Karpas-422 (cell line): Measurements from ENCODE around the gene LRRN1. TPM values are rescaled to one million over a fixed set of nuclear protein-coding genes. Genes with fewer than 3 reads are reported as not detected.

Experiments used
- DNase-seq: peaks from one replicate; pipeline ENCODE4 v3.0.0-alpha.2; 2015
- H2AFZ ChIP-seq: fragments of 200-600 bp; sonication (generic); 2 replicates; pipeline ENCODE4 v1.6.1; 2014; ENCODE audit warnings: antibody characterized with exemption, low read length, mixed read lengths
- H3K27ac ChIP-seq: fragments of 200-600 bp; sonication (generic); 2 replicates; pipeline ENCODE4 v1.5.1; 2014; ENCODE audit warnings: mild to moderate bottlenecking, low read length, moderate library complexity
- H3K27me3 ChIP-seq: fragments of 200-600 bp; sonication (generic); 2 replicates; pipeline ENCODE4 v1.6.1; 2014; ENCODE audit warnings: low read length, mixed read lengths
- H3K36me3 ChIP-seq: fragments of 200-600 bp; sonication (generic); 2 replicates; pipeline ENCODE4 v1.6.1; 2014; ENCODE audit warnings: low read length, mixed read lengths; ENCODE audit not compliant: insufficient read depth
- H3K4me1 ChIP-seq: fragments of 200-600 bp; sonication (generic); 2 replicates; pipeline ENCODE4 v1.6.1; 2014; ENCODE audit warnings: mild to moderate bottlenecking, low read length, mixed read lengths
- H3K4me2 ChIP-seq: fragments of 200-600 bp; sonication (generic); 2 replicates; pipeline ENCODE4 v1.6.1; 2014; ENCODE audit warnings: low read length, low read depth, mild to moderate bottlenecking; ENCODE audit not compliant: poor library complexity, severe bottlenecking
- H3K4me3 ChIP-seq: fragments of 200-600 bp; sonication (generic); 2 replicates; pipeline ENCODE4 v1.5.1; 2014; ENCODE audit warnings: mild to moderate bottlenecking, antibody characterized with exemption, low read length, mixed read lengths
- H3K79me2 ChIP-seq: fragments of 200-600 bp; sonication (generic); 2 replicates; pipeline ENCODE4 v1.6.1; 2014; ENCODE audit warnings: mild to moderate bottlenecking, low read length, mixed read lengths
- H3K9ac ChIP-seq: fragments of 200-600 bp; sonication (generic); 2 replicates; pipeline ENCODE4 v1.6.0; 2014; ENCODE audit warnings: low read length
- H3K9me2 ChIP-seq: fragments of 200-600 bp; sonication (generic), shearing (Covaris generic); replicated peaks from 2 replicates; pipeline ENCODE4 v1.6.0; 2014; ENCODE audit warnings: mild to moderate bottlenecking, low read length, moderate library complexity; ENCODE audit not compliant: insufficient read depth
- H3K9me3 ChIP-seq: fragments of 300-700, 200-600 bp; sonication (generic); 2 replicates; pipeline ENCODE4 v1.6.1; 2014; ENCODE audit warnings: low read length, mixed read lengths
- H4K20me1 ChIP-seq: fragments of 200-600 bp; sonication (generic); 2 replicates; pipeline ENCODE4 v1.6.1; 2014; ENCODE audit warnings: mild to moderate bottlenecking, antibody characterized with exemption, low read length, low read depth; ENCODE audit not compliant: insufficient read depth
- total RNA-seq: library from RNA; depleted of rRNA; stranded (reverse); fragments of >200 nt; shearing (Covaris generic); gene quantifications from 2 replicates; pipeline ENCODE4 v1.2.3, GENCODE V29; 2014; ENCODE audit warnings: low replicate concordance; rRNA removed

Gene LRRN1
- total RNA-seq: not detected in 2 replicates

- Histone ChIP-seq H3K9me3 (peaks cover 3% of the 10 kb centered on the region), H3K9ac (no peak within 1 kb of the TSS), H3K79me2 (no peaks in the 10 kb centered on the region), H3K27ac (no peak within 1 kb of the TSS), H3K9me2 (0 out of 2 replicates have a peak, but pooled peaks cover 3% of the 10 kb centered on the region), H2AFZ (no peak within 1 kb of the TSS), H4K20me1 (no peaks in the 10 kb centered on the region), H3K4me2 (no peak within 1 kb of the TSS), H3K4me1 (no peaks in the 10 kb centered on the region), H3K4me3 (no peak within 1 kb of the TSS), H3K36me3 (no peaks in the 10 kb centered on the region), H3K27me3 (no peaks in the 10 kb centered on the region)
- DNase-seq: no peak
Measured at GRCh38 chr3:3799173-3800079, at the start of gene LRRN1. Gene LRRN1 (plus strand): TSS chr3:3799431. CDS start chr3:3844642, 45,211 bp downstream.

GRCh38 chr3:3753416-3753815, 45.8 kb upstream of the LRRN1 start:
- Histone ChIP-seq H3K27me3 (no peaks in the 10 kb centered on the region), H3K4me2 (no peak overlapping the region), H3K79me2 (no peaks in the 10 kb centered on the region), H3K4me1 (no peaks in the 10 kb centered on the region), H3K9ac (no peak overlapping the region), H2AFZ (no peak overlapping the region), H3K4me3 (no peak overlapping the region), H3K36me3 (no peaks in the 10 kb centered on the region), H4K20me1 (no peaks in the 10 kb centered on the region), H3K9me3 (no peaks in the 10 kb centered on the region), H3K9me2 (no peaks in the 10 kb centered on the region), H3K27ac (no peak overlapping the region)
- DNase-seq: no peak

GRCh38 chr3:3765661-3766060, 33.6 kb upstream of the LRRN1 start:
- Histone ChIP-seq H3K9me2 (no peaks in the 10 kb centered on the region), H4K20me1 (no peaks in the 10 kb centered on the region), H3K4me1 (no peaks in the 10 kb centered on the region), H3K79me2 (no peaks in the 10 kb centered on the region), H3K27ac (no peak overlapping the region), H3K36me3 (no peaks in the 10 kb centered on the region), H3K9me3 (no peaks in the 10 kb centered on the region), H3K4me2 (no peak overlapping the region), H3K4me3 (no peak overlapping the region), H3K9ac (no peak overlapping the region), H2AFZ (no peak overlapping the region), H3K27me3 (no peaks in the 10 kb centered on the region)
- no peak for DNase-seq

GRCh38 chr3:3766140-3766539, 33.1 kb upstream of the LRRN1 start:
- Histone ChIP-seq H3K79me2 (no peaks in the 10 kb centered on the region), H3K27ac (no peak overlapping the region), H3K4me2 (no peak overlapping the region), H4K20me1 (no peaks in the 10 kb centered on the region), H3K4me1 (no peaks in the 10 kb centered on the region), H3K27me3 (no peaks in the 10 kb centered on the region), H3K4me3 (no peak overlapping the region), H3K9me3 (no peaks in the 10 kb centered on the region), H3K9me2 (no peaks in the 10 kb centered on the region), H3K9ac (no peak overlapping the region), H2AFZ (no peak overlapping the region), H3K36me3 (no peaks in the 10 kb centered on the region)
- no peak for DNase-seq

- H3K27me3 ChIP-seq: no peaks in the 10 kb centered on the region
Measured at GRCh38 chr3:3771094-3771493, 28.1 kb upstream of the LRRN1 start.

GRCh38 chr3:3771567-3771966, 27.7 kb upstream of the LRRN1 start:
- Histone ChIP-seq H3K4me1 (no peaks in the 10 kb centered on the region), H3K4me2 (no peak overlapping the region), H4K20me1 (no peaks in the 10 kb centered on the region), H3K9ac (no peak overlapping the region), H3K36me3 (no peaks in the 10 kb centered on the region), H3K9me3 (no peaks in the 10 kb centered on the region; the same call in 1 of the 2 replicates), H3K4me3 (no peak overlapping the region), H3K9me2 (no peaks in the 10 kb centered on the region), H3K27ac (no peak overlapping the region), H3K79me2 (no peaks in the 10 kb centered on the region), H2AFZ (no peak overlapping the region), H3K27me3 (no peaks in the 10 kb centered on the region)
- no peak for DNase-seq

More at GRCh38 chr3:3771094-3771493, 28.1 kb upstream of the LRRN1 start:
- no peaks in the 10 kb centered on the region for H3K36me3 ChIP-seq
- H3K4me2 ChIP-seq: no peak overlapping the region
- H2AFZ ChIP-seq: no peak overlapping the region
- H3K9ac ChIP-seq: no peak overlapping the region
- no peak for DNase-seq
- no peak overlapping the region for H3K4me3 ChIP-seq
- no peak overlapping the region for H3K27ac ChIP-seq
- no peaks in the 10 kb centered on the region for H3K79me2 ChIP-seq
- H3K9me2 ChIP-seq: no peaks in the 10 kb centered on the region
- no peaks in the 10 kb centered on the region for H3K4me1 ChIP-seq
- no peaks in the 10 kb centered on the region; the same call in 1 of the 2 replicates for H3K9me3 ChIP-seq
- H4K20me1 ChIP-seq: no peaks in the 10 kb centered on the region

- no peak overlapping the region for H3K4me2 ChIP-seq
- H3K4me1 ChIP-seq: no peaks in the 10 kb centered on the region
- H3K9me3 ChIP-seq: no peaks in the 10 kb centered on the region; the same call in 1 of the 2 replicates
- no peak overlapping the region for H3K4me3 ChIP-seq
- H3K79me2 ChIP-seq: no peaks in the 10 kb centered on the region
- H4K20me1 ChIP-seq: no peaks in the 10 kb centered on the region
- DNase-seq: no peak
- no peak overlapping the region for H3K9ac ChIP-seq
- no peak overlapping the region for H3K27ac ChIP-seq
- H2AFZ ChIP-seq: no peak overlapping the region
- H3K9me2 ChIP-seq: no peaks in the 10 kb centered on the region
- no peaks in the 10 kb centered on the region for H3K36me3 ChIP-seq
- no peaks in the 10 kb centered on the region for H3K27me3 ChIP-seq
Measured at GRCh38 chr3:3772338-3772737, 26.9 kb upstream of the LRRN1 start.

GRCh38 chr3:3772920-3773319, 26.3 kb upstream of the LRRN1 start:
- Histone ChIP-seq H3K36me3 (no peaks in the 10 kb centered on the region), H3K27ac (no peak overlapping the region), H3K4me2 (no peak overlapping the region), H3K9me2 (no peaks in the 10 kb centered on the region), H2AFZ (no peak overlapping the region), H3K27me3 (no peaks in the 10 kb centered on the region), H4K20me1 (no peaks in the 10 kb centered on the region), H3K79me2 (no peaks in the 10 kb centered on the region), H3K9me3 (no peaks in the 10 kb centered on the region; the same call in 1 of the 2 replicates), H3K4me1 (no peaks in the 10 kb centered on the region), H3K9ac (no peak overlapping the region), H3K4me3 (no peak overlapping the region)
- no peak for DNase-seq
